Panc1 (cell line): ENCODE measurements around the gene MPIG6B. TPM values are rescaled to one million over a fixed set of nuclear protein-coding genes. Genes with fewer than 3 reads are reported as not detected.

ENCODE experiments used
- ATAC-seq: fragments of 200-7000 bp; cut with Tn5 transposase; 2 replicates; pipeline ENCODE4 v1.9.1; 2020; ENCODE audit warnings: mild to moderate bottlenecking, moderate library complexity
- BruUV-seq: library from RNA; stranded (reverse); fragments of 400-500 nt; replicated peaks from 2 replicates; lab custom pipeline; 2021; lab: Mats Ljungman, UMichigan
- CTCF ChIA-PET: fragments of 300-600 bp; sonication (Branson Sonifier 250); formaldehyde crosslinking; loops from one replicate; lab custom pipeline; 2022; ENCODE audit warnings: antibody characterized with exemption; lab: Charles Lee
- POLR2A ChIA-PET: fragments of 300-600 bp; sonication (Branson Sonifier 250); formaldehyde crosslinking; loops from one replicate; lab custom pipeline; 2022; ENCODE audit warnings: antibody characterized with exemption; lab: Charles Lee
- DNase-seq: peaks from one replicate; pipeline ENCODE4 v3.0.0-alpha.2; 2010; ENCODE audit warnings: low read depth, low spot score
- H3K27ac ChIP-seq: 2 replicates; pipeline ENCODE4 v1.5.1; 2011; ENCODE audit warnings: mild to moderate bottlenecking, low read length, inconsistent platforms
- H3K27me3 ChIP-seq: fragments of 200-500 bp; sonication (Bioruptor generic); 2 replicates; pipeline ENCODE4 v1.6.0; 2014; ENCODE audit warnings: low read length, inconsistent platforms; ENCODE audit not compliant: control insufficient read depth, insufficient read depth
- H3K36me3 ChIP-seq: fragments of 200-500 bp; sonication (Bioruptor generic); 2 replicates; pipeline ENCODE4 v1.5.1; 2014; ENCODE audit warnings: inconsistent platforms, mild to moderate bottlenecking, low read length, moderate library complexity; ENCODE audit not compliant: control insufficient read depth, insufficient read depth
- H3K4me1 ChIP-seq: 2 replicates; pipeline ENCODE4 v1.5.1; 2011; ENCODE audit warnings: inconsistent platforms, mild to moderate bottlenecking, low read length, moderate library complexity; ENCODE audit not compliant: control insufficient read depth, insufficient read depth
- H3K4me3 ChIP-seq, 2 experiments: 2 replicates each; pipeline ENCODE4 v1.5.1; 2011 to 2012; ENCODE audit warnings: low read depth in 2 of 2, low read length in 2 of 2, mild to moderate bottlenecking in 2 of 2, inconsistent platforms in 1 of 2, moderate library complexity in 1 of 2
- H3K9me3 ChIP-seq: fragments of 200-500 bp; sonication (Bioruptor generic); 2 replicates; pipeline ENCODE4 v1.5.1; 2014; ENCODE audit warnings: low read depth, mild to moderate bottlenecking, inconsistent platforms, low read length, moderate library complexity; ENCODE audit not compliant: control insufficient read depth, insufficient read depth
- POLR2AphosphoS5 ChIP-seq: IDR thresholded peaks from 2 replicates; pipeline ENCODE4 v1.6.1; 2012; ENCODE audit warnings: mild to moderate bottlenecking, low read depth, low read length, moderate library complexity
- REST ChIP-seq, 2 experiments: IDR thresholded peaks; 2 replicates each; pipeline ENCODE4 v1.6.1; 2011 to 2012; ENCODE audit warnings: low read depth in 2 of 2, control low read depth in 1 of 2, low read length in 1 of 2, mild to moderate bottlenecking in 1 of 2, moderate library complexity in 1 of 2; ENCODE audit not compliant: insufficient read depth in 1 of 2
- SIN3A ChIP-seq: IDR thresholded peaks from 2 replicates; pipeline ENCODE4 v1.6.1; 2012; ENCODE audit warnings: low read depth, mild to moderate bottlenecking, low read length, moderate library complexity, borderline replicate concordance; ENCODE audit not compliant: insufficient read depth
- TCF7L2 ChIP-seq: IDR thresholded peaks from 2 replicates; pipeline ENCODE4 v1.6.1; 2011; ENCODE audit warnings: mild to moderate bottlenecking, low read depth, low read length, inconsistent platforms
- in situ Hi-C: cut with HindIII; loops from 2 replicates; pipeline ENCODE4 v1.10.0; 2016; ENCODE audit warnings: low sequenced_read_pairs, low pct_unique_long_range_greater_than_20kb
- intact Hi-C: fragments of 100-400 bp; cut with micrococcal nuclease; formaldehyde crosslinking; loops from one replicate; pipeline ENCODE4 v1.10.0; 2022; ENCODE audit not compliant: unreplicated experiment
- total RNA-seq: library from RNA; stranded (reverse); gene quantifications from one replicate; pipeline ENCODE4 v1.2.1, GENCODE V29; 2021; ENCODE audit not compliant: unreplicated experiment
- TF ChIP-seq, protein P1 (sequence below): fragments of 450-650 bp; IDR thresholded peaks from 2 replicates; pipeline ENCODE4 v1.5.1; 2017; ENCODE audit warnings: mild to moderate bottlenecking

The MPIG6B gene
- total RNA-seq, 1 experiment from 2014 or later: not detected

DNA sequence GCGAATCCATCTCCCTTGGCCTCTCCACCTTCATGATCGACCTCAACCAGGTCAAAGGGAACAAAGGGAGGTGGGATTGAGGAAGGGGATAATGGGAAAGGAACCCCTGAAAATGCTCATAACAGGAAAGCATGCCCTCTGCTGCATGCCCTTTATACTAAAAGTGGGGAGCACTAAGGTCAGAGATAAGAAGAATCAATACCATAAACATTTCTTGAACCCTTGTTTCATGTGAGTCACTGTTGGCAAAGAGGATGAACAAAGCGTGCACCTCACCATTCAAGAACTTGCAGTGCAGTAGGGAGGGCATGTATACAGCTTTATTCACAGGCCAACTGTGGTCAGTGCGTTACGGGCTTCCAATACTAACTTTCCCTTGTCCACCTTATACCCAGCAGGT lies 37.6 kb downstream of the MPIG6B start:
- in situ Hi-C loops: no loop called here
- no peaks in the 10 kb centered on the region for H3K27me3 ChIP-seq
- no peak for TF ChIP-seq REST (IDR thresholded peaks at IDR 0.05; ENCODE audit: insufficient read depth in 1 of 2, low read depth in 2 of 2, low read length in 1 of 2)
- no peak for TF ChIP-seq POLR2AphosphoS5
- TF ChIP-seq TCF7L2: no peak
- TF ChIP-seq SIN3A: no peak
- TF ChIP-seq, protein P1, sequence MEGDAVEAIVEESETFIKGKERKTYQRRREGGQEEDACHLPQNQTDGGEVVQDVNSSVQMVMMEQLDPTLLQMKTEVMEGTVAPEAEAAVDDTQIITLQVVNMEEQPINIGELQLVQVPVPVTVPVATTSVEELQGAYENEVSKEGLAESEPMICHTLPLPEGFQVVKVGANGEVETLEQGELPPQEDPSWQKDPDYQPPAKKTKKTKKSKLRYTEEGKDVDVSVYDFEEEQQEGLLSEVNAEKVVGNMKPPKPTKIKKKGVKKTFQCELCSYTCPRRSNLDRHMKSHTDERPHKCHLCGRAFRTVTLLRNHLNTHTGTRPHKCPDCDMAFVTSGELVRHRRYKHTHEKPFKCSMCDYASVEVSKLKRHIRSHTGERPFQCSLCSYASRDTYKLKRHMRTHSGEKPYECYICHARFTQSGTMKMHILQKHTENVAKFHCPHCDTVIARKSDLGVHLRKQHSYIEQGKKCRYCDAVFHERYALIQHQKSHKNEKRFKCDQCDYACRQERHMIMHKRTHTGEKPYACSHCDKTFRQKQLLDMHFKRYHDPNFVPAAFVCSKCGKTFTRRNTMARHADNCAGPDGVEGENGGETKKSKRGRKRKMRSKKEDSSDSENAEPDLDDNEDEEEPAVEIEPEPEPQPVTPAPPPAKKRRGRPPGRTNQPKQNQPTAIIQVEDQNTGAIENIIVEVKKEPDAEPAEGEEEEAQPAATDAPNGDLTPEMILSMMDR: no peak
- ChIA-PET POLR2A (interaction anchor here (0.5 kb wide), 1 partner anchor 95 kb away, joined by 4 read pairs; no protein-coding TSS in a partner anchor), CTCF (no interaction called here)
- ATAC-seq: no peak
- H3K36me3 ChIP-seq: no peaks in the 10 kb centered on the region
- no peaks in the 10 kb centered on the region for H3K9me3 ChIP-seq
- H3K27ac ChIP-seq: no peak overlapping the region
- intact Hi-C loops: no loop called here
- H3K4me3 ChIP-seq: no peak overlapping the region
- no peaks in the 10 kb centered on the region for H3K4me1 ChIP-seq
- DNase-seq: no peak
- BruUV-seq: no TSS peak

- Histone ChIP-seq H3K4me3 (no peak overlapping the region), H3K4me1 (no peaks in the 10 kb centered on the region), H3K27me3 (no peaks in the 10 kb centered on the region), H3K36me3 (no peaks in the 10 kb centered on the region), H3K9me3 (no peaks in the 10 kb centered on the region), H3K27ac (no peak overlapping the region)
- in situ Hi-C loops (no loop called here), intact Hi-C loops (no loop called here)
- TSS peak; percentile 27 for BruUV-seq
- ATAC-seq (no peak), DNase-seq (no peak)
- POLR2A ChIA-PET: interaction anchor here (0.5 kb wide), 2 partner anchors 17 to 95 kb away, joined by 4 to 9 read pairs; no protein-coding TSS in a partner anchor
- TF ChIP-seq, protein P1: no peak
- no peak for TF ChIP-seq REST (IDR thresholded peaks at IDR 0.05; ENCODE audit: insufficient read depth in 1 of 2, low read depth in 2 of 2, low read length in 1 of 2)
- CTCF ChIA-PET: no interaction called here
Measured at GRCh38 chr6:31761343-31761742, 38.2 kb downstream of the MPIG6B start.
